OCI-LY3 (cell line): Measurements from ENCODE around the gene SLMAP.

Source experiments
- CTCF ChIP-seq: fragments of 200-600, 300-600 bp; sonication (generic); IDR thresholded peaks from 2 replicates; pipeline ENCODE4 v1.5.1; 2014; ENCODE audit warnings: antibody characterized with exemption, low read length, low read depth
- EZH2phosphoT487 ChIP-seq: fragments of 200-600 bp; shearing (Covaris generic); IDR thresholded peaks from 2 replicates; pipeline ENCODE4 v1.6.1; 2018; ENCODE audit warnings: antibody characterized with exemption, mixed run types, low read depth

GRCh38 chr3:57876632-57877031 is 120.5 kb downstream of the SLMAP start:
- TF ChIP-seq CTCF (no peak), EZH2phosphoT487 (no peak)
